Measurements from ENCODE around the gene SMOC2.
"Not testable (repeated sequence)": the region's sequence is repeated elsewhere in the genome, so short reads cannot be mapped to it uniquely, and the experiment has no call there.

Gene SMOC2

DNA sequence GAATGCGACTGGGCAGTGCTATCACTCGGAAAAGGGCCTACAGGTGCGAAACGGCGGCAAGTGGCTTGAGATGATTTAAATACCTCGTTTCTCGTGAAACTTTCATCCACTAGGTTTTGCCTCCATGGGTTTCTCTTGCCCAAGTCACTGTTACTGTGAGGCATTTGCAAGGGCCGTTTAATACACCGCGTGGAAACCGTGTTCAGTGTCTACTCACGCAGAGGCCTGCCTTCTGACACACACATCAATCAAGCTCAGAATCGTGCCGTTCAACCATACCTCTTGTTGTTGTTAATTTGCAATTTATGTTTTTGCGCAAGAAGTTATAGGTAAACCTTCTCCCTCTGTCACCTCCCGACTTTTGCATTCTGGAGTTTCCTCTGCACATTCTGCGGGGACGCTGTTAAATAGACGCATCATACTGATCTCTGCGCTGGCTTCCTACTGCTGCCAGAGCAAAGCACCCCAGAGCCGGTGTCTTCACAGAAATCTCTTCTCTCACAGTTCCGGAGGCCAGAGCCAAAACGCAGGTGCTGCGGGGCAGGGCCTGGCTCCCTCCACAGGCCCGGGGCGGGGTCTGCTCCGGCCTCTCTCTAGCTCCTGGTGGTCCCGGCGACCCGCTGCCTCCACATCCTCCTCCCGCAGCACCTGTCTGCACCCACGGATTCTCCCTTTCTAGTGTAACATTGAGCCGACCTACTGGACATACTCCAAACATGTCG, 251.4 kb downstream of the SMOC2 start:
- no peak for DNase-seq

DNA sequence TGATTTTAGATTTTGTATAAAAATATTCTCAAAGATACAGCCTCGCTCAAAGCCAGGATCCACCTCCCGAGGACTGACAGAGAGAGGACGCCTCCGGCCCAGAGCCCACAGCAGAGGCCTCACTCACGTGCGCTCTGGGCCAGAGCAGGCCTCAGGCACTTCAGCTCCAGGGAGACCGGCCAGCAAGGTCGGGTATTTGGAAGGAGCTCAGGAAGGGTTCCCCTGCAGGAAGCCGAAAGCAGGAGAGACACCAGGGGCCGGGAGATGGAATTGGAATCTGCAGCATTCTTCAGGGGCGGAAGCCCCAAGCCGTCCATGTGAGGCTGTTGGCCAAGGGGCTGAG, 251.9 kb downstream of the SMOC2 start:
- DNase-seq, result not testable (repeated sequence)

DNA sequence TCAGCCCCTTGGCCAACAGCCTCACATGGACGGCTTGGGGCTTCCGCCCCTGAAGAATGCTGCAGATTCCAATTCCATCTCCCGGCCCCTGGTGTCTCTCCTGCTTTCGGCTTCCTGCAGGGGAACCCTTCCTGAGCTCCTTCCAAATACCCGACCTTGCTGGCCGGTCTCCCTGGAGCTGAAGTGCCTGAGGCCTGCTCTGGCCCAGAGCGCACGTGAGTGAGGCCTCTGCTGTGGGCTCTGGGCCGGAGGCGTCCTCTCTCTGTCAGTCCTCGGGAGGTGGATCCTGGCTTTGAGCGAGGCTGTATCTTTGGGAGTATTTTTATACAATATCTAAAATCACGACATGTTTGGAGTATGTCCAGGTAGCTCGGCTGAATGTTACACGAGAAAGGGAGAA, 253.8 kb downstream of the SMOC2 start:
- not testable (repeated sequence) for DNase-seq

DNA sequence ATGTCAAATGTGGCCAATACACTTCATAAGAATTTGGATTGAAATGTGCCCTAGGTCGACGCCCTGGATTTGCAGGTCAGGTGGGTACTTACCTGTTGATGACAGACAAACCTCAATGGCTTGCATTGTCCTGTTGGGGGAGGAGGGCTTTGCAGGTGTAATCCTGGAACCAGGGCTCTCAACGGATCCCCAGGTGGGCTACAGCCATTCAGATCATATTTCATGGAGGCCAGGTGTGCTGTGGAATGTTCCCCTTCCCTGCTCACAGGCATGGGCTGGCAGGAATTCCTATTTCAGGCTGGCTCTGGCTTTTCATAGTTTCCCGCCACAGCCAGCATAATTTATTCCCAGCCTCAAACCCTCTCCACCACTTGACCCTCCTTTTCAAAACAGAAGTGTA, 254.7 kb downstream of the SMOC2 start:
- DNase-seq, result no peak

DNA sequence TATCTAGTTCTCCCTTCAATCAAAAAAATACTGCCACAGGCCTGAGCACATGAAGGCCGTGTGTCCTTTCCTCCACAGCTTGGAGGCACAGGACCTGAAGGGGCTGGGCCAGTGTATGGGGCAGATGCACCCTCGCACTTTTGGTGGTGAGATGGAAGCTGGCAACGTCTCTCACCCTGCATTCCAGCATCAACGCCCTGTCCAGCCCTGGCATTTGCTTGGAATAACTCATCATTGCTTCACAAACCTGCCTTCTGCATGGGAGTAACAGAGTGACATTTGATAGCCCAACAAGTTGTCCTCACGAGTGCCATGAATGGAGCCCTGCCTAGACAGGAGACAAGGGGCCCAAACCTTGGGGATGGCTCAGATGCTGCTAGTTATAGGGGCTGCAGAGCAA, 257.9 kb downstream of the SMOC2 start:
- no peak for DNase-seq

DNA sequence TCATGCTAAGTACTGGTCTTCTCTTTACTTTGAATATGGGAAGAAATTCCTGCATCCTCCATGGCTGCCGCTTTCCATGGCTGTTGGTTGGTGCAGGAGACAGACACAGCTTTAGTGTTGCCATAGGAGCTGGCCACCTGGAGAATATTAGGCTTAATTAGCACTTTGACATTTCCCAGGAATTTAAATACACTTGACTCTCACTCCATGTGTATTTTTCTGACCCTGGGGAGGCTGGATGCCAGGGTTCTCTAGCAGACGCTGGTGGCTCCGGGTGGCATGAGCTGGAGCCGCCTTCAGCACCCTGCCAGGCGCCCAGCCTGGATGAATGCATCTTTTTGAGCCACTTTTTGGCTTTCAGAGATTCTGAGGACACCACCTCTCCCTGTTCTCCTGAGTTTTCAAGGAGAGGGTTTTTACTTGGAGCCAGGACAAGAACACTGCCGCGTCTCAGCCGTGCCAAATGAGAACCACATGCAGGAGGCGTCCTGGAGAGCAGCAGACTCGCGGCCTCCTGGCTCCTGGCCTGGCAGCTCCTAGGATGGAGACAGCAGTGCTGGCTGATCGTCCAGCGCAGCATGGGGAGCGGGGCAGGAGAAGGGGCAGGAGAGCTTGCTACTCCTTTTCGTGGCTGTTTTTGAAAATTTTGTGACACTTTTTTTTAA, 258.8 kb downstream of the SMOC2 start:
- no peak for DNase-seq

DNA sequence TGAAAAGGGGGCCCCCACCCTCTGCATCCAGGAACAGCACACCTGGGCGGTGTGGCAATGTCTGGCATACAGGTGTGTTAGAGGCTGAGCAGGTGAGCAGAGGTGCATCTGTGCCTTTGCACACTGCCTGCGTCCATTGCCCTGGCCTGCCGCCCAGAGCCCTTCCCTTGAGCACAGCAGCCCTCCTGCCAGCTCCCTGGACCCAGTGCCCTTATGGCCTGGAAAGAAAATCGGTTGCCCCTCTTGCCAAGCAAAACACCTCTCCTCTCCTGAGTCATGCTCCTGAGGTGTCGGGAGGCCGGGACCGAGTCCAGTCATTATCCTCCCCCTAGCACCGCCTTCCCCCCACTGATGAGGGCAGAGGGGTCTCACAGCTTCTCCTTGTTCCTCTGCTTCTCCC, 259.9 kb downstream of the SMOC2 start:
- DNase-seq, result no peak

DNA sequence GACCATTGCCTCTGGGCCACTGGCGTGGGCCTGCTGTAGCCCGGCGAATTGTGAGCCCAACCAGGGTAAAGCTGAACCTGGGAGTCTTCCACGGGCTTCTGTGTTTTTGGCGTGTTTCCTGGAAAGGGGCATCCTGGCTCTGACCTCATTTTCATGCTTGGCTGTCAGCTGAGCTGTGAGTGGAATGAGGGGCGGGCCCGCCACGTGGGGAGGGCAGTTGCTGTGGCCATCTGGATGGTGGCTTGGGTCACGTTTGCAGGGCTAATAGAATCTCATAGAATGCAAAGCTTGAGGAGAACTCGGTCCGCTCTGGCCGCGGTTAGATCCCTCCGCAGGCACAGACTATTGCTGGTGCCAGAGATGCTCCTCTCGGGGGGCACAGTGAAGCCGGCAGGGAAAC, 263.0 kb downstream of the SMOC2 start:
- DNase-seq, result no peak

DNA sequence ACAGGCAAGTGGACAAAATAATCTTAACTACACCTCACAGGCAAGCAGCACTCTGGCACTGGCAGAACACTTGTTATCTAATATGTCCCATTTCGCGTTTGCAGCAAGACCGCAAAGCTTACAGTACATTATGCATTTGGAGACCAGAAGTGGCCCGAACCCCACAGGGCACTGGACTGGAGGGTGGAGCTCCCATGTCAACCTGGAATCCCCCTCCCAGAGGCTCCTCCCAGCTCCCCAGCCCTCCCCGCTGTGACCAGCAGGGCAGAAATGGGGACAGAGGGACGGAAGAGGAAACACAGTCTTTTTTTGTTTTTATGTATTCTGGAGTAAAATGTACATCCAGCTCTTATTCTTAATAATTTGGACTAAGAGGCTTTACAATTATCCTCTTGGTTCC, 263.7 kb downstream of the SMOC2 start:
- DNase-seq, result no peak

DNA sequence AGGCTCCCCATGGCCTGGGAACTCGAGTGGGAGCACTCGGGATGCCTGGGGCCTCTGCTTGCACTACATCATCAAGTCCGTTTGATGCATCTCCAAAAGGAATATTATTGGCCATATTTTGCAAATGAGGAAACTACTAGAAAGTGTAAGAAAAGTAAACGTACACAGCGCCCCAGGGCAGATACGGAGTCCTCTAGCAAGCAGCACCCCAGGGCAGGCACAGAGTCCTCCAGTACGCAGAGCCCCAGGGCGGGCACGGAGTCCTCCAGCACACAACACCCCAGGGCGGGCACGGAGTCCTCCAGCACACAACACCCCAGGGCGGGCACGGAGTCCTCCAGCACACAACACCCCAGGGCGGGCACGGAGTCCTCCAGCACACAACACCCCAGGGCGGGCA, 264.3 kb downstream of the SMOC2 start:
- not testable (repeated sequence) for DNase-seq

DNA sequence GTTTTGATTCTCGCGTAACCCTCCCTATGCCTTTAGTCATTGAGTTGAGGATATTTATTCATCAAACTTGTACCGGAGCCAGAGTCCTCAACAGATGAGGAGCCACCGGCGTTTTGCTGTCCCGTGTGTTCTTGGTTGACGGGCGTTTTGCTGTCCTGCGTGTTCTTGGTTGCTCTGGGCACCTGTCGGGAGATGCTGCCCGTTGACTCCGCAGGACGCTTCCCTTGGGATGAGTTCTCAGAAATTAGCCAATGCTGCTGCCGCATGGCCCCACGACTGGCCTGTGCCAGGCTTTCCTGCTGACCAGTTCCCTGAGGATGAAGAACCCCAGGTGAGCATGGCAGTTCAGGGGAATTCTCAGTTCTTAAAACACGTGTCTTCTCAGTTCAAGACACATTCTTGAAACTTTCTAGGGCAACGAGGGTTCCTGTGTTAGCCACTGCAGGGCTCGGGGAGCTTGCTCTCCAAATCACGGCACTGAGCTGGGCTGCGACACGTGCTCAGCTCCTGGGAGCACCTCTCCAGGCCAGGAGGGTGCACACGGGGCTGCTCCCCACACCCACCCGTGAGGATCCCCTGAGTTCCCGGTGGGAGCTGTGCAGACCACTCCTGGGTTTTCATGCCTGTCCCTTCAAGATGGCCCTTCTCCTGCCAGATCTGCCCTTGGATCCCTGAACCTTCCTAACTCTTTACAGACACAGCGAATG, 265.6 kb downstream of the SMOC2 start:
- DNase-seq, result no peak

DNA sequence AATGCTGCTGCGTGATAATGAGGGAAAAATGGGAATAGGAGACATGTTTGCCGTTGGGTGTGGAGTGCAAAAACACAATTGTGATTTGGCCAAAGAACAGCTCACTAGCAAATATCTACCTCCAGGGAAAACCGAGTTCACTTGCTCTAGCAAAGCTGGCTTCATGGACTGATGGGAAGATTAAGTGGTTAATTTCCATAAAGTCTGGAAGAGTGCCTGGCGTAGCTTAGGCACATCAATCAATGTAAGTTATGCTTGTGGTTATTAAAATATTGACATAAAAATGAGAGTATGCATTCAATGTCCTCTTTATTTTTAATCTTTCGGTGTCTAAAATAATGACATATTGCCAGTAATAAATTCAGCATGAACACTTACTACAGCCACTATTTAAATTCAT, 267.5 kb downstream of the SMOC2 start:
- DNase-seq, result no peak

DNA sequence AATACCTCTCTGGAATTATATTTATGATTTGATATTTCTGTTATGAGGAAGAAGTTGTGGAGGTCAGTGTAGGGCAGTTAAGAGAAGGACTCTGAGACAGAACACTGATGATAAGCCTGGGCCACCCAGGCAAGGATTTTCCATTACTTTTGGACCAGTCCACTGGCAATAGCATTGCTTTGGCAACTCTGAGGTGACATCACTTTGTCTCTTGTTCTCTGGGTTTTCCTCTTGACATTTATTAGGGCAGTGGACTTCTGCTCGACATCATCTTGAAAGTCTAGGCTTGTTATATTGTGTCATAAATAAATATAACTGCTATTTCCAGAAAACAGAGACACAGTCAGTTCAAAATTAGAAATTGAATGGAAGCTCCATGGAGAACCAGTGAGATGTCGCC, 268.0 kb downstream of the SMOC2 start:
- no peak for DNase-seq

DNA sequence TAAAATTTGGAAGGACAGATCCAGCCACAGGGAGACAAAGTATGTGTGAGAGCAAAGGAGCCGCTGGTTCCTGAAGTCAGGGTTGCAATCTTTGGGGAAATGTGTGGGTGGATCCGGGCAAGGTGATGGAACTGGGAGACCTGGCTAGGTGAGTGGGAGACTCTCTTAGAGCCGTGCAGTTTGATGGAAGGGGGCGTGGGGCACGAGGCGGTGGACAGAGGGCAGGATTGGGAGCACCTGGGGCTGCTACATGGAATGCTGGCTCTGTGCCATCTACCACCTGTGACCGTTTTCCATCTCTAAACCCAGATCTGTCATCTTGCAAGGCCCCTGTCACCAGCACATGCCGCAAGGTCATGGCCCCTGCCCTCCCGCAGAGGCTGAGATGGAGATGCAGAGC, 268.4 kb downstream of the SMOC2 start:
- DNase-seq, result no peak

DNA sequence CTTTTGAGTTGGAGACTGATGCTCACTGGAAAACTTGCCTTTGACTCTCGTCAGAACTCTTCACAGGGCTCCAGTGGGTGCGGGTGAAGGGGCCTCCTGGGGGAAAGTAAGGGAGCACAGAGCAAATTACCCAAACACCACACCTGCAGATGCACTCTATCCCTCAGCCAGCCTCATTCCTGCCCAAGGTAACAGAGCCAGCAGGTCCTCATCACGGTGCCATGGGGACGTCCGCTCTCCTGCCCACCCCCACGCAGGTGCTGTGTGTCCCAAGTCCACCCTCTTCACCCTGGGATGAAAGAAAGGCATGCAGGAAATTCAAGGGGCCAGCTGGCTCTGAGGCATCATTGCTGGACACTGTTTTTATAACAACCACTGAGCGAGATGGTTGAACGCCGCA, 269.0 kb downstream of the SMOC2 start:
- DNase-seq, result no peak

DNA sequence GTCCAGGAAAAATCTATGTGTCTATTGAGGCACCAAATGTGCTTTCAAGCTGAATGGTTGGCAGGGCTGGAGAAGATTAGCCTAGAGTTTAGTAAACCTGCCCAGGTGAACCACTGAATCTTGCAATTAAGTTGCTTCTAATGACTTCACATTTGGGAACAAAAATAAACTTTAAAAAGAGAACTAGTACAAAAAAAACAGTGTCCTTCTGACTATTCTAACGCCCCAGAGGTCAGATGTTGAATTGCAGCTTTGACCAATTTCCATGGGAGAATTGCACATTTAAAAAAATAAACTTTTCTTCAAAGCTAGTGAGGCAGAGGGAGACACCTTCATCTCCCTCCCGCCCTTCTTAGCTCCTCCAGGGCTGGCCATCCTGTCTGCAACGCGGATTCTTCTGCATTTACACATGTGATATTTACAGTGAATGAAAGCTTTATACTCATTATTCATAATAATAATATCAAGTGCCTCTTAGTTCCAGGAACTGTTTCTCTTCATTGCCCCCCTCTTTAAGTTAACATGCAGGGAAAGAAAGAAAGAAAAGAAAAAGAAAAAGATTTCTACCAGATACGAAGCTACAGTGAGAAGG, 270.2 kb downstream of the SMOC2 start:
- no peak for DNase-seq

DNA sequence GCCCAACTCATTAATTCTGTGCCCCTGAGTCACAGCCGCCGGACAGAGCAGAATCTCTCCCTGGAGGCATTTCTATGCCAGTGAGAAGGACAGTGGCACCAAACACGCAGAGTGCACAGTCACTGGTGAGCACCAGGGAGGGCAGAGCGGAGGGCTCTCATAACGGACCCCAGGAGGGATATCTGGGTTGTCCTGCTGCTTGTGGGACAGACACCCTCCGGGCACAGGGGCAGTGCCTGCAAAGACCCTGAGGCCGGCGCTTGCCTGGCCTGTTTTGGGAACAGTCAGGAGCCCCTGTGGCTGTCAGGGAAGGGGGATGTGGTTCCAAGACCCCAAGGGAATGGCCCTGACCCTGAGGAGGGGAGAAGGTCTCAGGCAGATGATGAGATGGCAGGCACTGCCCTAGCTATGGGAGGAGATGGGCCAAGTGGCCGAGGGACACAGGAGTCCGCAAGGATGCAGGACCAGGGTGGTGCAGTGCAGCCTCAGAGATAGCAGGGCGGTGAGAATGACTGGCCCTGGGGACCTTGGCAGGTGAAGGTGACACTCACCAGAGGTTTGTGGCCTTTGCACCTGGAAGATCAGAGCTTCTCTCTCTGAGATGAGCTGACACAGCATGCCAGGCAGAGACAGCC, 270.8 kb downstream of the SMOC2 start:
- DNase-seq, result no peak

DNA sequence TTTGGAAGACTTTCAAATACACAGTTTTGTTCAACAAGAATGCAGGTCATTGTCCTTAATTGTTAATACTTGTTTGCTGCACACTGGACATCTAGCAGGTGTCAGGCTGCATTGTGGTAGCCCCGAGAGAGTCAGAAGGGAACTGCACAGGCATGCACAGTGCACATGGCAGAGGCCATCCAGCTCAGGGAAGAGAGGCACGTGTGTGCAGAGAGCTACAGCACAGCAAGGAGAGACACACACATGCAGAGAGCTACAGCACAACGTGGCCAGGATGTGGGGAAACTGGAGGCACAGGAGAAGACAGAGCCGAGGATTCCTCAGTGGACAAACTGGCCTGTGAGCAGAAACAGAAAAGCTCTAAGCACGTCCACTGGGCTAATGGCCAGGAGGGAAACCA, 272.0 kb downstream of the SMOC2 start:
- no peak for DNase-seq

DNA sequence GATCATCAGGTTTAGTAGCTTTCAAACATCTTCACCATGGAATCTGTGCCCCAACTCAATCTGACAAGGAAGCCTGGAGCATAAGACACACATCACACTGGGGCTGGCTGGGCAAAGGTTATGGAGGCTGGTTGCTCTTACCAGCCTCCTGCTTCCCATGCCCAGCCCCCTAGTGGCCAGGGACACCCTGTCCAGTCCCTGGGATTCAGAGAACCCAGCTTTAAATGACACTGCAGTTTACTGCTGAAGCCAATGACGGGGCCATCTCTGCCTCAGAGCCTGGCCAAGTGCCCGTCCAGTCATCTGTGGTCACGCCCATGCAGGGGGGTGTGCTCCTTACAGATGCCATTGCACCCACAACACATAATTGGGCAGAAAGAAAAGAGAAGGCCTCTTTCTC, 272.9 kb downstream of the SMOC2 start:
- DNase-seq, result no peak

DNA sequence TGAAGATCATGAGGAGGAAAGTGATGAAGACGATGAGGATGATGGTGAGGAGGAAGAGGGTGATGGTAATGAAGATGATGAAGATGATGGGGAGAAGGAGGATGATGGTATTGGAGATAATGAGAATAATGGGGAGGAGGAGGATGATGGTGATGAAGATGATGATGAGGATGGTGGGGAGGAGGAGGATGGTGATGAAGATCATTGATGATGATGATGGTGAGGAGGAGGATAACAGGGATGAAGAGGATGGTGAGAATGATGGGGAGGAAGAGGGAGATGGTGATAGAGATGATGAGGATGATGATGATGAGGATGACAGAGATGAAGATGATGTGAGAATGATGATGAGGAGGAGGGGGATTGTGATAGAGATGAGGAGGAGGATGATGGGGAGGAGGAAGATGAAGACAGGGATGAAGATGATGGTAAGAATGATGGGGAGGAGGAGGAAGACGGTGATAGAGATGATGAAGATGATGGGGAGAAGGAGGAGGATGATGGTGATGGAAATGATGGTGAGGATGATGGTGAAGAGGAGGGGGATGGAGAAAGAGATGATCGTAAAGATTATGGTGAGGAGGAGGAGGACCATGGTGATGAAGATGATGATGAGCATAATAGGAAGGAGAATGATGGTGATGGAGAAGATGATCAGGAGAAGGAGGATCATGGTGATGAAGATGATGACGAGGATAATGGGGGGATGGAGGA, 273.7 kb downstream of the SMOC2 start:
- DNase-seq, result no peak

DNA sequence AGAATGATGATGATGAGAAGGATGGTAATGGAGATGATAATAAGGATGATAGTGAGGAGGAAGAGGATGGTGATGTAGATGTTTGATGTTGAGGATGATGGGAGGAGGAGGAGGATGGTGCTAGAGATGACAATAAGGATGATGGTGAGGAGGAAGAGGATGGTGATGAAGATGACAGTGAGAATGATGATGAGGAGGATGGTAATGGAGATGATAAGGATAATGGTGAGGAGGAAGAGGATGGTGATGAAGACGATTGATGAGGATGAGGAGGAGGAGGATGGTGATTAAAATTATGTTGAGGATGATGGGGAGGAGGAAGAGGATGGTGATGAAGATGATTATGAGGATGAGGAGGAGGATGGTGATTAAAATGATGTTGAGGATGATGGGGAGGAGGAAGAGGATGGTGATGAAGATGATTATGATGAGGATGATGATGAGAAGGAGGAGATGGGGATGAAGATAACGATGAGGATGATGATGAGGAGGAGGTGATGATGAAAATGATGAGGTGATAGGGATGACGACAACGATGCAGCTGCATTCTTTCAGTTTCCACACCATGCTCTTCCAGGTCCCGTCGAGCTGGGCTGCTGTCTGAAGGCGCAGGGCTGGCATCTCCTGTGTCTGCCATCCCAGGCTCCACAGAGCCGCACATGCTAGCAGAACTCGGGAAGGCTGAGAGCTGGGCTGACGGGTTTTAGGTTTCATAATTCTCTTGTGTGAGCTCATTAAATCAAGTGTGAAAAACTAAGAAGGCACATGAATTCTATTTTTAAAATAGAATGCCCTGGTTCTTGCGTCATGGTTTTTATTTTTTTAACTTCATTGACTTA, 274.9 kb downstream of the SMOC2 start:
- no peak for DNase-seq

DNA sequence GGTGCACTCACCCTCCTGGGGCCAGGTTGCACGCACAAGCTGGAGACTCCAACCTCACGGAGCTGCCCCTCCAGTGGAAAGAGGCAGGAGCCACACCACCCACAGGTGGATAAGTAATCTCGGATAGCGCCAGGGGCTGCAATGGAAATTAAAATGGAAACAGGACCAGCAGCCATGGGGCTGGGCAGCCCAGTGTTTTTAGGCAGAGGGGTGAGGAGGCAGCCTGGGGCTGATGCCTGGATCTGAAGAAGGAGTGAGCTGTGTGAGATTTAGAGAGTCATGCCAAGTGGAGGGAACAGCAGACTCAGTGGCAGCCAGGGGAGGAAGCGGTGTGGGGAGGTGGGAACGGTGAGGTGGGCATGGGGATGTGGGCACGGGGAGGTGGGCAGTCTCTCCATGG, 275.6 kb downstream of the SMOC2 start:
- no peak for DNase-seq
